ENCODE measurements around the gene ADCY10.

DNA sequence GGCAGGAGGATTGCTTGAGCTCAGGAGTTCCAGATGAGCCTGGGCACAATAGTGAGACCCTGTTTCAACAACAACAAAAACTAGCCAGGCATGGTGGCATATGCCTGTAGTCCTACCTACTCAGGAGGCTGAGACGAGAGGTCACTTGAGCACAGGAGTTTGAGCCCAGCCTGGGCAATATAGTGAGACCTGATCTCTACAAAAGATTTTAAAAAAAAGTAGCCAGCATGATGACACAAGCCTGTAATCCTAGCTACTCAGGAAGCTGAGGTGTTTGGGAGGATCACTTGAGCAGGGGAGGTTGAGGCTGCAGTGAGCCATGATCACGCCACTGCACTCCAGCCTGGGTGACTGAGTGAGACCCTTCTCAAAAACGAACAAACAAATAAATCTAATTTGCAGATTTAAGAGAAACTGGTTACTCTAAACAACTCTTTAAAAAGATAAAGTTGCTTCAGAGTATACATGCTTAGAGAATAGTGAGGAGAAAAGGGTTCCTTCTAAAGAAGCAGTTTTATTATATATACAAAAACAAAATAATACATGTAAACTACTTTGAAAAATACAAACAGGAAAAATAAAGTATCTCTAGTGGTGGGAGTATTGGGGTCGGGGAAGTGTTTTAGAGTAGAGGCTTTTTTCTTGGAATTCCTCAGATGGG is 88.4 kb downstream of the ADCY10 start:
- TF ChIP-seq POLR2A (IDR thresholded peaks at IDR 0.05): no peak
- TF ChIP-seq, protein P1, sequence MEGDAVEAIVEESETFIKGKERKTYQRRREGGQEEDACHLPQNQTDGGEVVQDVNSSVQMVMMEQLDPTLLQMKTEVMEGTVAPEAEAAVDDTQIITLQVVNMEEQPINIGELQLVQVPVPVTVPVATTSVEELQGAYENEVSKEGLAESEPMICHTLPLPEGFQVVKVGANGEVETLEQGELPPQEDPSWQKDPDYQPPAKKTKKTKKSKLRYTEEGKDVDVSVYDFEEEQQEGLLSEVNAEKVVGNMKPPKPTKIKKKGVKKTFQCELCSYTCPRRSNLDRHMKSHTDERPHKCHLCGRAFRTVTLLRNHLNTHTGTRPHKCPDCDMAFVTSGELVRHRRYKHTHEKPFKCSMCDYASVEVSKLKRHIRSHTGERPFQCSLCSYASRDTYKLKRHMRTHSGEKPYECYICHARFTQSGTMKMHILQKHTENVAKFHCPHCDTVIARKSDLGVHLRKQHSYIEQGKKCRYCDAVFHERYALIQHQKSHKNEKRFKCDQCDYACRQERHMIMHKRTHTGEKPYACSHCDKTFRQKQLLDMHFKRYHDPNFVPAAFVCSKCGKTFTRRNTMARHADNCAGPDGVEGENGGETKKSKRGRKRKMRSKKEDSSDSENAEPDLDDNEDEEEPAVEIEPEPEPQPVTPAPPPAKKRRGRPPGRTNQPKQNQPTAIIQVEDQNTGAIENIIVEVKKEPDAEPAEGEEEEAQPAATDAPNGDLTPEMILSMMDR (IDR thresholded peaks at IDR 0.05): no peak

All from adrenal gland (tissue), 5 donors.